Activated CD4-positive, alpha-beta memory T cell treated with anti-CD3 and anti-CD28 coated beads for 36 hours (primary cell): Measurements from ENCODE around the gene LYG1. TPM values are rescaled to one million over a fixed set of nuclear protein-coding genes. Genes with fewer than 3 reads are reported as not detected.
"Not testable (repeated sequence)": the region's sequence is repeated elsewhere in the genome, so short reads cannot be mapped to it uniquely, and the experiment has no call there.

Source experiments
- CTCF ChIA-PET: fragments of 350-600 bp; sonication (Branson Sonifier 250); formaldehyde crosslinking; loops from one replicate; lab custom pipeline; 2021; ENCODE audit warnings: antibody characterized with exemption, inconsistent platforms; lab: Charles Lee
- POLR2A ChIA-PET: fragments of 350-600 bp; sonication (Branson Sonifier 250); formaldehyde crosslinking; loops from one replicate; lab custom pipeline; 2021; ENCODE audit warnings: antibody characterized with exemption; lab: Charles Lee
- DNase-seq: peaks from one replicate; pipeline ENCODE4 v3.0.0-alpha.2; 2020
- H3K27ac Mint-ChIP-seq: one replicate; pipeline ENCODE4 v1.8.0; 2021; ENCODE audit warnings: mixed read lengths
- H3K27me3 Mint-ChIP-seq: one replicate; pipeline ENCODE4 v1.8.0; 2021; ENCODE audit warnings: mixed read lengths
- H3K36me3 Mint-ChIP-seq: one replicate; pipeline ENCODE4 v1.8.0; 2021; ENCODE audit warnings: mixed read lengths
- H3K4me1 Mint-ChIP-seq: one replicate; pipeline ENCODE4 v1.8.0; 2021; ENCODE audit warnings: low read depth, mixed read lengths
- H3K4me3 Mint-ChIP-seq: one replicate; pipeline ENCODE4 v1.8.0; 2021; ENCODE audit warnings: mild to moderate bottlenecking, mixed read lengths
- H3K9me3 Mint-ChIP-seq: one replicate; pipeline ENCODE4 v1.8.0; 2021; ENCODE audit warnings: mixed read lengths
- intact Hi-C: fragments of 100-400 bp; cut with micrococcal nuclease; formaldehyde crosslinking; loops from one replicate; pipeline ENCODE4 v1.15.1; 2023
- total RNA-seq, 2 experiments: library from RNA; stranded (reverse); gene quantifications; one replicate each; pipeline ENCODE4 v1.2.3, GENCODE V29; 2021

The LYG1 gene
- total RNA-seq, 2 experiments from 2014 or later, result 0.29 to 1.2 TPM

DNA sequence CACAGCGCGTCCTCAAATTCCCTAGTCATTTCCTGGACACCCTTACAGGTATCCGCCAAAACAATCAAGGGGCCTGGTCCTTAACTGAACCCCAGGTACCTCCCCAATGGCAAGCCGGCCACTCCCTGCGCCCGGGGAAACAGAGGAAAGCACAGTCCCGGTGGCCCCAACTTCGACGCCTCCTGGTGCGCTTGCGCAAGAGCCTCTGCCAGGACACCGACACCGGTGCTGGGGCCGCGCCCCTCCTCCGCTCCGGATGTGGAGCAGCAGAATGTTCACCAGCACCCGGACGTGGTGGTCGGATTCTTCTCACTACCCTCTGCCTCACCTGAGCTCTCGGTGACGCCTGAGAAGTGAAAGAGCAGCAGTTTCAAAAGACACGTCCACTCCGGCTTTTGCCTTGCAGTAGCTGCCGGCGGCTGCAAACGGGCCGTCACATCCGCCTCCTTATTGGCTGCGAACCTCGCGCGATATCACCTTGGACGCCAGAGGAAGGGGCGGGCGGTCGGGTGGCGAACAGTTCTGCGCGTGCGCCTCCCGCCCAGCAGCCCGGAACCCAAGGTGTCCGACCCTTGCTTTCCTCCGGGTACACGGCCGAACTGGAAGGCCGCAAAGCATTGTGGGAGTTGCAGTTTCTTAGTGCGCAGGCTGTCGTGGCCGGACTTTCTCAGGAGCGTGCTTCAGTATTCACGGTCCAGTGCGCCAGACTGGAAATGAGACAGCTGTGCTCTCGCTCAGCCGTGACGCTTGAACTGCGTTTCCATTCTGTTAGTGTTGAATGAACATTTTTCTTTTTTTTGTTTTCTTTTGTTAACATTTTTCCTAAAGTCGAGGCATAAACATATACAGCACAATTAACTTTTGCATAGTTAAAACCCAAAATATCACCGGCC is 35.2 kb upstream of the LYG1 start, which contains the start of gene TXNDC9:
TSS of gene TXNDC9 (minus strand) at position 423 of the 893 bp plus-strand sequence. CDS start 3,123 bp downstream, outside the sequence.
- ChIA-PET CTCF (interaction anchor here (1.4 to 3.1 kb wide), 3 partner anchors 49 to 156 kb away, joined by 5 to 18 read pairs (median 7); partner anchors contain the start of genes MITD1, MRPL30 and REV1), POLR2A (interaction anchor here (0.6 to 1.7 kb wide), 6 partner anchors 43 to 481 kb away, joined by 3 to 10 read pairs (median 4); partner anchors contain the start of genes C2orf15 and MITD1)
- Mint-ChIP-seq H3K27me3 (no peaks in the 10 kb centered on the region), H3K4me1 (peaks cover 46% of the 10 kb centered on the region), H3K4me3 (no peak within 1 kb of the TSS), H3K9me3 (no peaks in the 10 kb centered on the region), H3K36me3 (peaks cover 20% of the 10 kb centered on the region), H3K27ac (no peak within 1 kb of the TSS)
- intact Hi-C loops, result loop anchor here (1.0 to 10.0 kb wide), 8 partner anchors 41 to 1249 kb away; partner anchors contain the start of genes C2orf15, COA5, MGAT4A and MITD1
- peak; percentile 99 for DNase-seq

DNA sequence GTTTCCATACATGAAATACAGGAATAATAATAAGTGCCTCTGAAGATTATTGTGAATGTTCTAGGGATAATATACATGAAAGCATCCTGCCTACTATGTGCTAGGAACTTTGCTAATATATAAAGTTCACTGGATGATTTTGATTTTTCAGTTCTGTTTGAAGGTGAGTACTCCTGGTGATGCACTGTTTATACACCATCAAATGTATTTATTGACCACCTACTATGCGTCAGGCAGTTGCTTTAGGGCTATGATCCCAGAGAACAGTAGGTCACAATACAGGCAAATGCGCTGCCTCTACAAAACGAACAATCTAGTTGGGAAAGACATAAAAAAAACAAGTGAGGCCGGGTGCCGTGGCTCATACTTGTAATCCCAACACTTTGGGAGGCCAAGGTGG is 24.4 kb upstream of the LYG1 start:
- Mint-ChIP-seq H3K27ac (no peak overlapping the region), H3K4me3 (no peak overlapping the region), H3K36me3 (peaks cover 35% of the 10 kb centered on the region), H3K27me3 (no peaks in the 10 kb centered on the region), H3K4me1 (no peaks in the 10 kb centered on the region), H3K9me3 (no peaks in the 10 kb centered on the region)
- intact Hi-C loops, result no loop called here
- CTCF ChIA-PET, result no interaction called here
- no peak for DNase-seq
- POLR2A ChIA-PET, result no interaction called here

DNA sequence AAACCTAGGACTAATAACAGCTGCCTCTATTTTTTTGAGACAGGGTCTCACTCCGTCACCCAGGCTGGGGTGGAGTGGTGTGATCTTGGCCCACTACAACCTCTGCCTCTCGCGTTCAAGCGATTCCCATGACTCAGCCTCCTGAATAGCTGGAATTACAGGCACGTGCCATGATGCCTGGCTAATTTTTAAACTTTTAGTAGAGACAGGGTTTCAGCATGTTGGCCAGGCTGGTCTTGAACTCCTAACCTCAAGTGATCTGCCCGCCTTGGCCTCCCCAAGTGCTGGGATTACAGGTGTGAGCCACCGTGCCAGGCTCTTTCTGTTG is 16.8 kb upstream of the LYG1 start:
- CTCF ChIA-PET, DNase-seq, H3K27me3 Mint-ChIP-seq, H3K9me3 Mint-ChIP-seq, H3K4me3 Mint-ChIP-seq, H3K27ac Mint-ChIP-seq, H3K4me1 Mint-ChIP-seq, intact Hi-C loops, POLR2A ChIA-PET: not testable (repeated sequence)
- H3K36me3 Mint-ChIP-seq, result peaks cover 32% of the 10 kb centered on the region

GRCh38 chr2:99317161-99317872 is 16.3 kb upstream of the LYG1 start:
- peaks cover 32% of the 10 kb centered on the region for H3K36me3 Mint-ChIP-seq
- H3K4me1 Mint-ChIP-seq, result no peaks in the 10 kb centered on the region
- intact Hi-C loops, result no loop called here

DNA sequence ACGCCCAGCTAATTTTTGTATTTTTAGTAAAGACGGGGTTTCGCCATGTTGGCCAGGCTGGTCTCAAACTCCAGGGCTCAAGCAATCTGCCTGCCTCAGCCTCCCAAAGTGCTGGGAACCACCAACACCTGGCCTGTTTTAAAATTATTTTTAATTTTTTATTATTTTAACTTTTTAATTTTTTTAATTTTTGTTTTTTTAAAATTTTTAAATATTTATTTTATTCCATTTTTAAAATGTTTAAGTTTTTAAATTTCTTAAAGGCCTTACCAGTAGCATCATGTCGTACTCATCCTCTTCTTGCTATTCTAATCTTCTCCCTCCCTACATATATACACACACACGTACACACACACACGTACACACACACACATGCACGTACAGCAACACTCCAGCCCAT is 1.4 kb downstream of the LYG1 start:
- intact Hi-C loops, result no loop called here
- Mint-ChIP-seq H3K4me1 (no peaks in the 10 kb centered on the region), H3K4me3 (no peak overlapping the region), H3K27ac (no peak overlapping the region), H3K9me3 (no peaks in the 10 kb centered on the region), H3K36me3 (peaks cover 24% of the 10 kb centered on the region), H3K27me3 (no peaks in the 10 kb centered on the region)
- ChIA-PET CTCF (interaction anchor here (0.6 kb wide), 1 partner anchor 213 kb away, joined by 3 read pairs; no protein-coding TSS in a partner anchor), POLR2A (no interaction called here)
- DNase-seq, result no peak

More at GRCh38 chr2:99317161-99317872, 16.3 kb upstream of the LYG1 start:
- Mint-ChIP-seq H3K9me3 (peaks cover 5% of the 10 kb centered on the region), H3K27ac (no peak overlapping the region), H3K4me3 (no peak overlapping the region), H3K27me3 (no peaks in the 10 kb centered on the region)
- CTCF ChIA-PET, result no interaction called here
- DNase-seq, result no peak
- POLR2A ChIA-PET, result no interaction called here

- H3K4me1 Mint-ChIP-seq, result no peaks in the 10 kb centered on the region
- ChIA-PET CTCF (no interaction called here), POLR2A (no interaction called here)
- H3K4me3 Mint-ChIP-seq, result no peak overlapping the region
- no peak overlapping the region for H3K27ac Mint-ChIP-seq
- H3K36me3 Mint-ChIP-seq, result peaks cover 19% of the 10 kb centered on the region
- DNase-seq, result no peak
- intact Hi-C loops, result no loop called here
- H3K27me3 Mint-ChIP-seq, result no peaks in the 10 kb centered on the region
- H3K9me3 Mint-ChIP-seq, result no peaks in the 10 kb centered on the region
Measured at GRCh38 chr2:99297994-99298393, 3.0 kb downstream of the LYG1 start.

GRCh38 chr2:99285526-99285925 is 15.5 kb downstream of the LYG1 start:
- no peak overlapping the region for H3K27ac Mint-ChIP-seq
- H3K9me3 Mint-ChIP-seq, result peaks cover 1% of the 10 kb centered on the region
- POLR2A ChIA-PET, result no interaction called here
- peaks cover 10% of the 10 kb centered on the region for H3K36me3 Mint-ChIP-seq
- H3K4me3 Mint-ChIP-seq, result no peak overlapping the region
- CTCF ChIA-PET, result no interaction called here
- H3K27me3 Mint-ChIP-seq, result no peaks in the 10 kb centered on the region
- intact Hi-C loops, result no loop called here
- DNase-seq, result no peak
- no peaks in the 10 kb centered on the region for H3K4me1 Mint-ChIP-seq

- no peaks in the 10 kb centered on the region for H3K4me1 Mint-ChIP-seq
- peaks cover 12% of the 10 kb centered on the region for H3K9me3 Mint-ChIP-seq
- no peak for DNase-seq
- POLR2A ChIA-PET, result no interaction called here
- peaks cover 29% of the 10 kb centered on the region for H3K36me3 Mint-ChIP-seq
- intact Hi-C loops, result no loop called here
- CTCF ChIA-PET, result no interaction called here
- no peak overlapping the region for H3K4me3 Mint-ChIP-seq
- H3K27ac Mint-ChIP-seq, result no peak overlapping the region
- no peaks in the 10 kb centered on the region for H3K27me3 Mint-ChIP-seq
Measured at GRCh38 chr2:99279969-99280695, 20.9 kb downstream of the LYG1 start.

DNA sequence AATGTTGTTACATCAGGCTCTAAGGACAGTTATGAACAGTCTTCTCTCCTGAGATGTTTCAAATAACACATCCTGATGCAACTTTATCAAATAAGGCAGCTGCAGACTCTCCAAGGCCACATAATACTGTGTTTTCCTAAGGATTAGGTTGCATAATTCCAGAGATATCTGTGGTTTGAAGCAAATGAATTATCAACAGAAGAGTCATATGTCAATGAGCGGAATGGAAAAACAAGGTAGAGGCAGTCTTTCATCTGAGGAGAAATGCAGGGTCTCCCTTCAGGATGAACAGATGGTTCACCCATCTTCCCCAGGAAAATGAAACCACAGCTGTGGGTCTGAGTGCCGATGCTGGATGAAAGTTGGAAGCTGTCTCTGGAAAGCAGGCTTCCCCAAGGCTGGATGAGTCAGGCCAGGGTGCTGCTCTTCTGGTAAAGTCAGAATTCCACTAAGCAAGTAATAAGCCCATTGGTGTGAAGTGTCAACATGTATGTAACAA is 22.2 kb downstream of the LYG1 start:
- H3K27me3 Mint-ChIP-seq, result no peaks in the 10 kb centered on the region
- intact Hi-C loops, result no loop called here
- H3K4me3 Mint-ChIP-seq, result no peak overlapping the region
- peaks cover 12% of the 10 kb centered on the region for H3K9me3 Mint-ChIP-seq
- CTCF ChIA-PET, result no interaction called here
- no peak overlapping the region for H3K27ac Mint-ChIP-seq
- H3K36me3 Mint-ChIP-seq, result peaks cover 29% of the 10 kb centered on the region
- no peak for DNase-seq
- POLR2A ChIA-PET, result no interaction called here
- no peaks in the 10 kb centered on the region for H3K4me1 Mint-ChIP-seq

GRCh38 chr2:99278195-99278765 is 22.7 kb downstream of the LYG1 start:
- H3K4me3 Mint-ChIP-seq, DNase-seq, CTCF ChIA-PET, H3K27me3 Mint-ChIP-seq, POLR2A ChIA-PET, intact Hi-C loops, H3K27ac Mint-ChIP-seq, H3K4me1 Mint-ChIP-seq: not testable (repeated sequence)
- Mint-ChIP-seq H3K9me3 (peaks cover 12% of the 10 kb centered on the region), H3K36me3 (peaks cover 29% of the 10 kb centered on the region)

GRCh38 chr2:99275882-99276281 is 25.1 kb downstream of the LYG1 start:
- intact Hi-C loops, result no loop called here

More at GRCh38 chr2:99275882-99276281, 25.1 kb downstream of the LYG1 start:
- Mint-ChIP-seq H3K9me3 (peaks cover 20% of the 10 kb centered on the region), H3K36me3 (peaks cover 31% of the 10 kb centered on the region), H3K27me3 (no peaks in the 10 kb centered on the region), H3K4me3 (no peak overlapping the region), H3K4me1 (no peaks in the 10 kb centered on the region), H3K27ac (no peak overlapping the region)
- ChIA-PET POLR2A (no interaction called here), CTCF (no interaction called here)
- DNase-seq, result no peak
